ENCODE data around the gene ERBB4. TPM values are rescaled to one million over a fixed set of nuclear protein-coding genes. Genes with fewer than 3 reads are reported as not detected.

Gene ERBB4
- total RNA-seq, 1 donor from 2014 or later: 25.3 TPM

DNA sequence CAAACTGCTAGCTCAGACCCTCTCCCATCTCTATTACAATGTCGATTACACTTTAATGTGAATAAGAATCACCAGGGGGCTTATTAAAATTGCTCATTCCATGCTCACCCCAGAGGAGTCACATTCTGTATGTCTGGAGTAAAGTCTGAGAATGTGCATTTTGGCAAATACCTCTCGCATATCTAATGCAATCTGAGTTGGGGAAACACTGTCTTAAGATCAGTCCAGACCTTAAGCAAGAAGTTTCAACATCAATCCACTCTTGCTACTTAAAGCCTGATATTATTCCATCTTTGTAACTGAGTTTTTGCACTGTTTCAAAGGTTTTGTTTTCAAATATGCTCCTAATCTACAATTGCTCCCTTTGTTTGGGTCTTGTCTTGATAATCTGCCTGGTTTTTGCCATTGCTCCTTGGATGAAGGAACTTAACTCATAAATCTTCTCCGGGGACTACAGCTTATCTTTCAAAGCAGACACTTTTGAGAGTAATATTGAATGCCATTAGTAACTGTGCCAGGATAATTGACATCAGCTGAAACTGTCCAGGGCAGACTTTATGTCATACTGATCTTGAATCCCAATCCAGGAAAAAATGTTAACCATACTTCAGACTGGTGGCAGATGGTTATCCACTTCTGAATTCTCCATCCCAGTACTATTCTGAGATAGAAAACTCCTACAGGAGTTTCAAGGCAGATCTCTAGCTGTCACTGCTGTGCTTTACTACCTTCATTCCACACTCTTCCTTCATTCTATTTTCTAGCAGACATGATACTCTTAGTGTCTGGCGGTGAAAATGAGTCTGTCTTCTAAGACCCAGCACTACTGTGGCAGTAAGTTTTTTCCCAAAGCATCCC, 200.9 kb downstream of the ERBB4 start:
- ATAC-seq (no peak), DNase-seq (no peak)
- H3K9me3 ChIP-seq: no peaks in the 10 kb centered on the region
- H3K27me3 ChIP-seq (ENCODE audit: low read depth): no peaks in the 10 kb centered on the region
- no peak overlapping the region for H3K27ac ChIP-seq
- H3K36me3 ChIP-seq: no peaks in the 10 kb centered on the region
- no peak for TF ChIP-seq CTCF (IDR thresholded peaks at IDR 0.05)
- H3K4me3 ChIP-seq: no peak overlapping the region
- H3K4me1 ChIP-seq: no peaks in the 10 kb centered on the region
- intact Hi-C loops (cut with DNase I): no loop called here

- H3K27me3 ChIP-seq (ENCODE audit: low read depth): no peaks in the 10 kb centered on the region
- no peak overlapping the region for H3K27ac ChIP-seq
- DNase-seq (no peak), ATAC-seq (no peak)
- H3K9me3 ChIP-seq: no peaks in the 10 kb centered on the region
- no peaks in the 10 kb centered on the region for H3K36me3 ChIP-seq
- H3K4me1 ChIP-seq: no peaks in the 10 kb centered on the region
- no peak for TF ChIP-seq CTCF (IDR thresholded peaks at IDR 0.05)
- intact Hi-C loops (cut with DNase I): no loop called here
- H3K4me3 ChIP-seq: no peak overlapping the region
These were observed 201.6 kb downstream of the ERBB4 start for GRCh38 chr2:212337036-212337435.

DNA sequence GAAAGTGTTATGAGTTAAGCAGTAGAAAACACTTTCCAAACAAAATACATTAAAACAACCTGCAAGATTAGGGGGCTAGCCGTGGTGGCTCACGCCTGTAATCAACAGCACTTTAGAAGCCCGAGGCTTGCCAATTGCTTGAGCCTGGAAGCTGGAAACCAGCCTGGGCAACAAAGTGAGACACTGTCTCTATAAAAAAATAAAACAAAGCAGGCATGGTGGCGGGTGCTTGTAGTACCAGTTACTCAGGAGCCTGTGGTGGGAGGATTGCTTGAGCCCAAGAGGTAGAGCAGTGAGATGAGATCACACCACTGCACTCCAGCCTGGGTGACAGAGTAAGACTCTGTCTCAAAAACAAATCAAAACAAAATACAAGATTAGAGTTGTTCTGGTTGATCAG, 208.3 kb downstream of the ERBB4 start:
- no peak for TF ChIP-seq CTCF (IDR thresholded peaks at IDR 0.05)
- no peaks in the 10 kb centered on the region for H3K36me3 ChIP-seq
- no peak overlapping the region for H3K4me3 ChIP-seq
- peak in 1 of 2 donors; percentile 70 for ATAC-seq
- H3K27ac ChIP-seq: no peak overlapping the region
- no peaks in the 10 kb centered on the region for H3K9me3 ChIP-seq
- DNase-seq: no peak
- no peaks in the 10 kb centered on the region for H3K27me3 ChIP-seq (ENCODE audit: low read depth)
- no peaks in the 10 kb centered on the region for H3K4me1 ChIP-seq
- intact Hi-C loops (cut with DNase I): no loop called here

DNA sequence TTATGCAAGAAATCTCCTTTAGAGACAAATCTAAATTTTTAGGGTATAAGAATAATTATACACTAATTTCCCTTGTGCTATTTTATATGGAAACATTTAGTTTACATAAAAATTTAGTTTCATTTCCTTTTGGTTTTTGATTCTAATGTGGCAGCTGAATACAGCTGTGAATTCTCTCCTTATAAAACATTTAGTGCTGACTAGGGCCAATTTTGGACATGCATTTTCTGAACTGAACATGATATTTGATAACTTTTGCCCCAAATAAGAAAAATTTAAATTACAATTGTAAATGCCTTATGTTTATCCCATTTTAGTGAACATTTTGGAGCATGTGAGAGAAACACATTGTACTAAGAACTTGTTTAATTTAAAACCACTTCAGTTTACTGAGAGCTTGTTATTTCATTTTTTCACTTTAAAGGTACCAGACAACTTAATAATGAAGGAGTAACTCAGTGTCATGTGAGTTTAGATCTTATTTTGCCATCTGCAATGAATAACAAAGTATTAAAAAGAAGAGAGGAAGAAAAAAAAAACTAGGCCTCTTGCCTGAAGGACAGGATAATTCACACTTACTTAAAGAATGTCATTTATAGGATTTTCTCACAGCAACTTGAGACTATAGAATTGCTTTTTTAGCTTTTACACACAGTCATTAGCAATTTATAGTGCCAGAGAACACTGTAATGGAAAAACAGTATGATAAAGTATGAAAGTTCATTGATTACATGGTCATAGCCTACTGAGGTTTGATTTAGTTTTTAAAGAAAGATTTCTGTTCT, 209.7 kb downstream of the ERBB4 start:
- H3K36me3 ChIP-seq: no peaks in the 10 kb centered on the region

GRCh38 chr2:212328136-212328535, 210.5 kb downstream of the ERBB4 start:
- H3K27me3 ChIP-seq (ENCODE audit: low read depth): no peaks in the 10 kb centered on the region
- no peak for TF ChIP-seq CTCF (IDR thresholded peaks at IDR 0.05)
- intact Hi-C loops (cut with DNase I): no loop called here
- no peaks in the 10 kb centered on the region for H3K9me3 ChIP-seq
- H3K36me3 ChIP-seq: no peaks in the 10 kb centered on the region
- H3K4me3 ChIP-seq: no peak overlapping the region
- H3K4me1 ChIP-seq: no peaks in the 10 kb centered on the region
- ATAC-seq (peak in 1 of 2 donors; percentile 76), DNase-seq (no peak)
- no peak overlapping the region for H3K27ac ChIP-seq

More for the DNA sequence above, 209.7 kb downstream of the ERBB4 start:
- Histone ChIP-seq H3K27ac (no peak overlapping the region), H3K27me3 (ENCODE audit: low read depth) (no peaks in the 10 kb centered on the region), H3K9me3 (no peaks in the 10 kb centered on the region), H3K4me3 (no peak overlapping the region), H3K4me1 (no peaks in the 10 kb centered on the region)
- TF ChIP-seq CTCF (IDR thresholded peaks at IDR 0.05): no peak
- intact Hi-C loops (cut with DNase I): no loop called here
- ATAC-seq: no peak
- DNase-seq: no peak
